Tibial nerve (tissue), 4 donors: ENCODE results near the gene RSPO1. TPM values are rescaled to one million over a fixed set of nuclear protein-coding genes. Genes with fewer than 3 reads are reported as not detected.

ENCODE experiments used
- DNase-seq, 2 donors: peaks; one replicate each; pipeline ENCODE4 v3.0.0-alpha.2; 2019; ENCODE audit warnings: low spot score in 2 of 2
- H3K27ac ChIP-seq, 4 donors: fragments of 200-600 bp; sonication (generic) in 3 of 4; one replicate each; pipeline ENCODE4 v1.5.1; 2017 to 2019; ENCODE audit warnings: mild to moderate bottlenecking in 1 of 4
- H3K27me3 ChIP-seq, 2 donors: fragments of 200-600 bp; sonication (generic) in 1 of 2; one replicate each; pipeline versions ENCODE4 v1.5.1 to v1.6.0; 2017 to 2019
- H3K36me3 ChIP-seq, 3 donors: fragments of 200-600 bp; sonication (generic); one replicate each; pipeline ENCODE4 v1.5.1; 2018 to 2019
- H3K4me1 ChIP-seq, 4 donors: fragments of 200-600 bp; sonication (generic) in 3 of 4; one replicate each; pipeline ENCODE4 v1.5.1; 2017 to 2019
- H3K4me3 ChIP-seq, 4 donors: fragments of 200-600 bp; sonication (generic) in 3 of 4; one replicate each; pipeline ENCODE4 v1.5.1; 2017 to 2019; ENCODE audit warnings: mild to moderate bottlenecking in 1 of 4, moderate library complexity in 1 of 4
- H3K9me3 ChIP-seq, 4 donors: fragments of 200-600 bp; sonication (generic) in 3 of 4; one replicate each; pipeline ENCODE4 v1.5.1; 2017 to 2019
- CTCF ChIP-seq, 5 experiments: fragments of 200-600 bp in 3 of 5; fragments of 450-650 bp in 2 of 5; sonication (generic) in 3 of 5; IDR thresholded peaks; one replicate each; pipeline ENCODE4 v1.5.1; 2016 to 2019; ENCODE audit warnings: antibody characterized with exemption in 5 of 5, mild to moderate bottlenecking in 3 of 5, moderate library complexity in 2 of 5
- EP300 ChIP-seq, 2 donors: sonication (generic); formaldehyde crosslinking; IDR thresholded peaks; one replicate each; pipeline ENCODE4 v1.6.1; 2017; ENCODE audit warnings: antibody characterized with exemption in 2 of 2, mild to moderate bottlenecking in 1 of 2
- POLR2A ChIP-seq, 2 donors: fragments of 450-650 bp; IDR thresholded peaks; one replicate each; pipeline ENCODE4 v1.6.1; 2017; ENCODE audit warnings: antibody characterized with exemption in 2 of 2, mild to moderate bottlenecking in 2 of 2, moderate library complexity in 2 of 2
- WGBS, 2 donors: methylation state at CpG; one replicate each; pipeline ENCODE4 v1.1.5; 2018; 5-methylcytosine and 5-hydroxymethylcytosine counted together
- total RNA-seq, 4 donors: library from RNA; depleted of rRNA; stranded (reverse); fragments of >200 nt; gene quantifications; one replicate each; pipeline ENCODE4 v1.1.0, GENCODE V29; 2016

RSPO1 gene
- total RNA-seq, 4 donors from 2014 or later = 0.20 to 0.21 TPM; not detected in 2

GRCh38 chr1:37634992-37635902, 555 bp upstream of the RSPO1 start:
- Histone ChIP-seq H3K4me1 (peaks cover 0 to 20% (median 6%) of the 10 kb centered on the region in 4 donors), H3K27ac (no peak overlapping the region), H3K36me3 (no peaks in the 10 kb centered on the region), H3K9me3 (no peaks in the 10 kb centered on the region), H3K27me3 (peaks cover 0 to 82% of the 10 kb centered on the region in 2 donors), H3K4me3 (peak overlapping the region in 3 of 4 donors; percentile 23 to 43 (median 25))
- TF ChIP-seq CTCF (IDR thresholded peaks at IDR 0.05) (no peak), POLR2A (IDR thresholded peaks at IDR 0.05) (no peak), EP300 (IDR thresholded peaks at IDR 0.05) (no peak)
- WGBS, 2 donors = 10 to 11% methylated on average over 16 to 17 of the region's 26 CpGs
- no peak for DNase-seq

- WGBS, 2 donors = 2 to 7% methylated on average over 8 to 19 of the region's 20 CpGs
- Histone ChIP-seq H3K9me3 (no peaks in the 10 kb centered on the region), H3K27ac (no peak overlapping the region), H3K36me3 (no peaks in the 10 kb centered on the region), H3K27me3 (peaks cover 0 to 94% of the 10 kb centered on the region in 2 donors), H3K4me3 (peak overlapping the region in 1 of 4 donors; percentile 11), H3K4me1 (peaks cover 0 to 20% (median 6%) of the 10 kb centered on the region in 4 donors)
- TF ChIP-seq POLR2A (IDR thresholded peaks at IDR 0.05) (no peak), CTCF (IDR thresholded peaks at IDR 0.05) (no peak), EP300 (IDR thresholded peaks at IDR 0.05) (no peak)
- DNase-seq = no peak
These were observed 801 bp downstream of the RSPO1 start for GRCh38 chr1:37633938-37634243.

- no peaks in the 10 kb centered on the region for H3K9me3 ChIP-seq
- H3K4me3 ChIP-seq = no peak overlapping the region
- no peaks in the 10 kb centered on the region for H3K36me3 ChIP-seq
- DNase-seq = no peak
- H3K27ac ChIP-seq = no peak overlapping the region
- TF ChIP-seq POLR2A (IDR thresholded peaks at IDR 0.05) = no peak
- TF ChIP-seq EP300 (IDR thresholded peaks at IDR 0.05) = no peak
- no peak for TF ChIP-seq CTCF (IDR thresholded peaks at IDR 0.05)
- WGBS, 2 donors = 3 to 6% methylated on average over 27 to 30 of the region's 31 CpGs
- H3K27me3 ChIP-seq = peaks cover 0 to 98% of the 10 kb centered on the region in 2 donors
- peaks cover 0 to 20% (median 6%) of the 10 kb centered on the region in 4 donors for H3K4me1 ChIP-seq
These were observed 1.4 kb downstream of the RSPO1 start for GRCh38 chr1:37633040-37633937.

- Histone ChIP-seq H3K36me3 (no peaks in the 10 kb centered on the region), H3K27me3 (peaks cover 0 to 98% of the 10 kb centered on the region in 2 donors), H3K4me1 (peaks cover 0 to 20% (median 6%) of the 10 kb centered on the region in 4 donors), H3K27ac (no peak overlapping the region), H3K9me3 (no peaks in the 10 kb centered on the region), H3K4me3 (no peak overlapping the region)
- WGBS, 2 donors = 25 to 30% methylated on average over 5 of the region's 5 CpGs
- TF ChIP-seq CTCF (IDR thresholded peaks at IDR 0.05) = no peak
- no peak for TF ChIP-seq EP300 (IDR thresholded peaks at IDR 0.05)
- no peak for TF ChIP-seq POLR2A (IDR thresholded peaks at IDR 0.05)
- DNase-seq = no peak
These were observed 3.7 kb downstream of the RSPO1 start for GRCh38 chr1:37631036-37631435.
